Measurements from ENCODE around the gene ITGB6.

DNA sequence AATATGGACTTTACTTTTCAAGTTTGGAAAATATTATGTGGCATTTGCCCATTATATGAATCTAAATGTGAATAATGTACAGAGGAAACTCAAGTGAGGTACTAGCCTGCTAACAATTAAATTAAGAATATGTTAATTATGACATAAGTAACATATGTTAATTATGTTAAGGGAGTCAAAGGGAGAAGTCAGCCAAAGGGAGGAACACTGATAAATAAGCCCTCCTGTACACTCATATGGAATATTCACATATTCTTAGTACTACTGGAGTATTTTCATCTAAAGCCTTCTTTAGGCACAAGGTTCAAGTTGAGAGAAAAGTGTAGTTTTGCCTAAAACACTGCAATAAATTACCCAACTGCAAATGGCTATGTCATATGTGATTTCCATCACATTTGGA, 30.1 kb downstream of the ITGB6 start:
- TF ChIP-seq, protein P1, sequence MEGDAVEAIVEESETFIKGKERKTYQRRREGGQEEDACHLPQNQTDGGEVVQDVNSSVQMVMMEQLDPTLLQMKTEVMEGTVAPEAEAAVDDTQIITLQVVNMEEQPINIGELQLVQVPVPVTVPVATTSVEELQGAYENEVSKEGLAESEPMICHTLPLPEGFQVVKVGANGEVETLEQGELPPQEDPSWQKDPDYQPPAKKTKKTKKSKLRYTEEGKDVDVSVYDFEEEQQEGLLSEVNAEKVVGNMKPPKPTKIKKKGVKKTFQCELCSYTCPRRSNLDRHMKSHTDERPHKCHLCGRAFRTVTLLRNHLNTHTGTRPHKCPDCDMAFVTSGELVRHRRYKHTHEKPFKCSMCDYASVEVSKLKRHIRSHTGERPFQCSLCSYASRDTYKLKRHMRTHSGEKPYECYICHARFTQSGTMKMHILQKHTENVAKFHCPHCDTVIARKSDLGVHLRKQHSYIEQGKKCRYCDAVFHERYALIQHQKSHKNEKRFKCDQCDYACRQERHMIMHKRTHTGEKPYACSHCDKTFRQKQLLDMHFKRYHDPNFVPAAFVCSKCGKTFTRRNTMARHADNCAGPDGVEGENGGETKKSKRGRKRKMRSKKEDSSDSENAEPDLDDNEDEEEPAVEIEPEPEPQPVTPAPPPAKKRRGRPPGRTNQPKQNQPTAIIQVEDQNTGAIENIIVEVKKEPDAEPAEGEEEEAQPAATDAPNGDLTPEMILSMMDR (IDR thresholded peaks at IDR 0.05; ENCODE audit: low read depth, low read length) = no peak
- TF ChIP-seq POLR2A (IDR thresholded peaks at IDR 0.05; ENCODE audit: extremely low read depth, insufficient read length) = no peak
- TF ChIP-seq MYC (IDR thresholded peaks at IDR 0.05; ENCODE audit: low read depth, low read length) = no peak
- TF ChIP-seq, protein P2, sequence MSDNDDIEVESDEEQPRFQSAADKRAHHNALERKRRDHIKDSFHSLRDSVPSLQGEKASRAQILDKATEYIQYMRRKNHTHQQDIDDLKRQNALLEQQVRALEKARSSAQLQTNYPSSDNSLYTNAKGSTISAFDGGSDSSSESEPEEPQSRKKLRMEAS (IDR thresholded peaks at IDR 0.05; ENCODE audit: low read depth, low read length) = no peak

Measured in NB4 (cell line).